T-helper 9 cell (primary cell): ENCODE data around the gene RSF1.
"Not testable (repeated sequence)": the region's sequence is repeated elsewhere in the genome, so short reads cannot be mapped to it uniquely, and the experiment has no call there.

Source experiments
- DNase-seq: peaks from one replicate; pipeline ENCODE4 v3.0.0-alpha.2; 2020
- total RNA-seq, 2 donors: gene quantifications; one replicate each; lab custom pipeline; 2026; lab: John Stamatoyannopoulos, UW

RSF1 gene, protein sequence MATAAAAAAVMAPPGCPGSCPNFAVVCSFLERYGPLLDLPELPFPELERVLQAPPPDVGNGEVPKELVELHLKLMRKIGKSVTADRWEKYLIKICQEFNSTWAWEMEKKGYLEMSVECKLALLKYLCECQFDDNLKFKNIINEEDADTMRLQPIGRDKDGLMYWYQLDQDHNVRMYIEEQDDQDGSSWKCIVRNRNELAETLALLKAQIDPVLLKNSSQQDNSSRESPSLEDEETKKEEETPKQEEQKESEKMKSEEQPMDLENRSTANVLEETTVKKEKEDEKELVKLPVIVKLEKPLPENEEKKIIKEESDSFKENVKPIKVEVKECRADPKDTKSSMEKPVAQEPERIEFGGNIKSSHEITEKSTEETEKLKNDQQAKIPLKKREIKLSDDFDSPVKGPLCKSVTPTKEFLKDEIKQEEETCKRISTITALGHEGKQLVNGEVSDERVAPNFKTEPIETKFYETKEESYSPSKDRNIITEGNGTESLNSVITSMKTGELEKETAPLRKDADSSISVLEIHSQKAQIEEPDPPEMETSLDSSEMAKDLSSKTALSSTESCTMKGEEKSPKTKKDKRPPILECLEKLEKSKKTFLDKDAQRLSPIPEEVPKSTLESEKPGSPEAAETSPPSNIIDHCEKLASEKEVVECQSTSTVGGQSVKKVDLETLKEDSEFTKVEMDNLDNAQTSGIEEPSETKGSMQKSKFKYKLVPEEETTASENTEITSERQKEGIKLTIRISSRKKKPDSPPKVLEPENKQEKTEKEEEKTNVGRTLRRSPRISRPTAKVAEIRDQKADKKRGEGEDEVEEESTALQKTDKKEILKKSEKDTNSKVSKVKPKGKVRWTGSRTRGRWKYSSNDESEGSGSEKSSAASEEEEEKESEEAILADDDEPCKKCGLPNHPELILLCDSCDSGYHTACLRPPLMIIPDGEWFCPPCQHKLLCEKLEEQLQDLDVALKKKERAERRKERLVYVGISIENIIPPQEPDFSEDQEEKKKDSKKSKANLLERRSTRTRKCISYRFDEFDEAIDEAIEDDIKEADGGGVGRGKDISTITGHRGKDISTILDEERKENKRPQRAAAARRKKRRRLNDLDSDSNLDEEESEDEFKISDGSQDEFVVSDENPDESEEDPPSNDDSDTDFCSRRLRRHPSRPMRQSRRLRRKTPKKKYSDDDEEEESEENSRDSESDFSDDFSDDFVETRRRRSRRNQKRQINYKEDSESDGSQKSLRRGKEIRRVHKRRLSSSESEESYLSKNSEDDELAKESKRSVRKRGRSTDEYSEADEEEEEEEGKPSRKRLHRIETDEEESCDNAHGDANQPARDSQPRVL (N-terminal part only)
- total RNA-seq: 100 to 139 reads per million in 2 donors

DNA sequence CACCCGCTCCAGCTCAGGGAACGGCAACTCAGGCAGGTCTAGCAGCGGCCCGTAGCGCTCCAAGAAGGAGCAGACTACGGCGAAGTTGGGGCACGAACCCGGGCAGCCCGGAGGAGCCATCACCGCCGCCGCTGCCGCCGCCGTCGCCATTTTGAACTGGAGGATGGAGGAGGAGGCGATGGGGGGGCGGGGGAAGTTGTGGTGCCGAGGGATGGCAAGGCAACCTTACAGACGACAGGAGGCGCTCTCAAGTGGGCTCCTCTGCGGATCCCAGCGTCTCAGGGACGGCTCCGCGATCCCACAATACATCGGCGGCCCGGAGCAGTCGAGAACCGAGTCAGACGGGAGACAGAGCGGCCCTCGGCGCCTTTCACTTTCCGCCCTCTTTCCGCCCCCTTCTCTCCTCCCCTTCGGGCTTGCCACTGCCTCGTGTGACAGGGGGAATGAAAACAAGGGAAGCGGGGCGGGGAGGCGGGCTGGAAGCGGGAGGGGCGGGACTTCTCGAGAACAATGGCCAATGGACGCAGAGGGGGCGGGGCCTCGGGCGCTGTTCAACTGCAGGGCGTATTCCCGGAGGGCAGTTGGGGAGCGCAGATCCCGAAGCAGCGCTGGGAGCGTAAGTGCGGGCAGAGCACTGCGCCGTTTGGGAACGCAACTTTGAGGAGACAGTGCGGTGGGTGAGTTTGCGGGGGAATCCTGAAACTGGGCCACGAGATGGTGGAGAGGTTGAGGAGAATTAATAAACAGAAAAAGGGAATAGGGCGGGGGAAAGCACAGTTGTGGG lies at the start of gene RSF1, which contains the start of gene AAMDC:
Gene RSF1 (minus strand): TSS at position 158 of the 784 bp plus-strand sequence. CDS start 8 bp downstream, at position 150.
Gene AAMDC (plus strand): TSS at position 580 of the 784 bp plus-strand sequence. CDS start 21,353 bp downstream, outside the sequence.
- peak; percentile 98 for DNase-seq

DNA sequence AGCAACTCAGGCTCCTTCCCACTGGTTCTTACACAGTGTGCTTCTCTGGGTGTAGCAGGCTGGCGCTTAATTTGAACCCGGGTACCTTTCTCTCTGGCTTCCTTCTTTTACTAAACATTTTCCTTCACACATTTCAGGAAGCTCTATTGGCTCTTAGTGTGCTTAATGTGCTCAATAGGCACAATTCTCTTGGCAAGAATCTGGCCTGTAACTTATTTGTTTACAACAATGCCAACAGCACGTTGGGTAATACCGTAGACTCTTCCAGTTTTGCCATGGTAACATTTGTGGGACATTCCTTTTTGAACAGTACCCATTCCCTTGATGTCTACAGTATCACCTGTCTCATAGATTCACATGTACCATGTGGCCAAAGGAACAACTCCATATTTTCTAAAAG lies 48.2 kb upstream of the RSF1 start:
- DNase-seq: no peak

DNA sequence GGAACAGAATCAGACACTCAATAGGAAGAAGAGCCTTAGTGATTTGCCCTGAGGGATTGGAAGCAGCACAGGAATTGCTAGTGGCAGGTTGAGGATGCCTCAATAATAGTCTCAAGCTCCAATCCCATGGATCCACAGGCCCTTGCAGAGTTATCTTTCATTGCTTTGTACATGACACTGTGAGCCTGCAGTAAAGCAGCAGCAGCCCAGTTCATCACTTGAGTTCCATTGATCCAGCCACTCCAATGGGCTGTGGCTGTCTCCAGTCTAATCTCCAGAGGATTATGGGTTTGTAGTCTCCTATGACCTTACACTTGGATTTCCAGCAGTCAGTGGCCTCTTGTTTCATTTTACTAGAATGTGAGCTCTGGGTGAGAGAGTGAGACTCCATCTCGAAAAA lies 45.8 kb upstream of the RSF1 start:
- no peak for DNase-seq

DNA sequence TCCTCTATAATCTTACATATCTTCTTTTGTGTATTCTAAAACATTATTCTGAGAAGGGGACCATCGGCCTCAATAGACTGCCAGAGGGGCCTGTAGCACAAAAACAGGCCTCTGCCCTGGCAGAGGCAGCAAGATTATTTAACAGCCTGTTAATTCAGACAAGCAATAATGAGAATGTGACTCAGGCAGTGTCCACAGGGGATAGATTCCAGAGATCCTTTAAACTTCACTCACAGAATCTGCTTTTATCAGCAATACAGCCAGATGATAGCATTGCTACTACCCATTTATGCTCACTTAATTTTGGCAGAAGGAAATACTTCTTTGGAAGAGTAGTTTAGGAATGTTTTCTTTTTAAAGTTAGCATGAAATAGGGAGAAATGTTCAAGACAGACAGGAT lies 45.3 kb upstream of the RSF1 start:
- DNase-seq: no peak

DNA sequence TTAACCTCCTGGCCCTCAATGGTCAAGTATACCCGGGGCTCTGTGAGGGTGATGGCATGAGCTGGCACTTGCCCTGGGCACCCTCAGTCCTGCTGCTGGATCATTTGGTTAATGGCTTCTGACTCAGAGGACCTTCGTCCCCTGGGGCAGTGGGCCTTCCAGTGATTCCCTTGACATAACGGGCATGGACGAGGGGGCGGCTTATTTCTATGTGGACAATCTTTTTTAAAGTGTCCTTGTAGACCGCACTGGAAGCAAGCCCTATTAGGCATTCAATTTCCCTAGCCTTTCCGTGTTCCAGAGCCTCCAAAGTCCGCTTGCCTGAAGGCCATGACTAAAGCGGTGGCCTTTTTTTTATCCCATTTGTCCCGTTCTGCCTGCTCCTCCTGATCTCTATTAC lies 40.9 kb upstream of the RSF1 start:
- DNase-seq: not testable (repeated sequence)

DNA sequence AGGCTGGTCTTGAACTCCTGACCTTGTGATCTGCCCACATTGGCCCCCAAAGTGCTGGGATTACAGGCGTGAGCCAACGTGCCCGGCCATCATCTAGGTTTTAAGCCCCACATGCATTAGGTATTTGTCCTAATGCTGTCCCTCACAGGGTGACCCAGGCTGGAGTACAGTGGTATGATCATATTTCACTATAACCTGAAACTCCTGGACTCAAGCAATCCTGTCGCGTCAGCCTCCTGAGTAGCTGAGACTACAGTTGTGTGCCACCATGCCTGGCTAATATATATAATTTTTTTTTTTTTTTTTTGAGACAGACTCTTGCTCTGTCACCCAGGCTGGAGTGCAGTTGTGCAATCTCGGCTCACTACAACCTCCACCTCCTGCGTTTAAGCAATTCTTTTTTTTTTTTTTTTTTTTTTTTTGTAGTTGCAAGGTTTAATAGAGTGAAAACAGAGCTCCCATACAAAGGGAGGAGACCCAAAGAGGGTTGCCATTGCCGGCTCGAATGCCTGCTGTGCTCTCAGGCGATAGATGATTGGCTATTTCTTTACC lies 37.5 kb upstream of the RSF1 start:
- DNase-seq: not testable (repeated sequence)

DNA sequence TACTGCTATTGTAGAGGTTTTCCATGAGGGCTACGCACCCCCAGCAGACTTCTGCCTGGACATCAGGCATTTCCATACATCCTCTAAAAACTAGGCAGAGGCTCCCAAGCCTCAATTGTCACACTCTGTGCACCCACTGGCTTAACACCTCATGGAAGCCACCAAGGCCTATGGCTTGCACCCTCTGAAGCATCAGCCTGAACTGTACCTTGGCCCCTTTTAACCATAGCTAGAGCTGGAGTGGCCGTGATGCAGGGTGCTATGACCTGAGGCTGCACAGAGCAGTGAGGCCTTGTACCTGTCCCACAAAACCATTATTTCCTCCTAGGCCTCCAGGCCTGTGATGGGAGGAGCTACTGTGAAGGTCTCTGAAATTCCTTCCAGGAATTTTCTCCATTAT lies 34.3 kb upstream of the RSF1 start:
- no peak for DNase-seq

DNA sequence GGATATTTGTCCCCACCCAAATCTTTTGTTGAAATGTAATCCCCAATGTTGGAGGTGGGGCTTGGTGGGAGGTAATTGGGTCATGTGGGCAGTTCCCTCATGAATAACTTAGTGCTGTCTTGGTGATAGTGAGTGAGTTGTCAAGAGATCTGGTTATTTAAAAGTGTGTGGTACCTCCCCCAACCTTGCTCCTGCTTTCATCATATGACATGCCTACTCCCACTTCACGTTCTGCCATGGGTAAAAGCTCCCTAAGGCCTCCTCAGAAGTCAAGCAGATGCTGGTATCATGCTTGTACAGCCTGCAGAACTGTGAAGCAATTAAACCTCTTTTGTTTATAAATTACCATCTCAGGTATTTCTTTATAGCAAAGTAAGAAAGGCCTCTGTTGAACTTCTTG lies 31.0 kb upstream of the RSF1 start:
- DNase-seq: no peak

DNA sequence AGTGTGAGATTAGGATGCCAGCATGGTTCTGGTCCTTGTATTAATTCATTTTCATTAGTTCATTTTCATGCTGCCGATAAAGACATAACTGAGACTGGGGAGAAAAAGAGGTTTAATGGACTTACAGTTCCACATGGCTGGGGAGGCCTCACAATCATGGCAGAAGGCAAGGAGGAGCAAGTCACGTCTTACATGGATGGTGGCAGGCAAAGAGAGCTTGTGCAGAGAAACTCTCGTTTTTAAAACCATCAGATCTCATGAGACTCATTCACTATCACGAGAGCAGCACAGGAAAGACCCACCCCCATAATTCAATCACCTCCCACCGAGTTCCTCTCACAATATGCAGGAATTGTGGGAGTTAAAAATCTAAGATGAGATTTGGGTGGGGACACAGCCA lies 23.2 kb upstream of the RSF1 start:
- DNase-seq: not testable (repeated sequence)

DNA sequence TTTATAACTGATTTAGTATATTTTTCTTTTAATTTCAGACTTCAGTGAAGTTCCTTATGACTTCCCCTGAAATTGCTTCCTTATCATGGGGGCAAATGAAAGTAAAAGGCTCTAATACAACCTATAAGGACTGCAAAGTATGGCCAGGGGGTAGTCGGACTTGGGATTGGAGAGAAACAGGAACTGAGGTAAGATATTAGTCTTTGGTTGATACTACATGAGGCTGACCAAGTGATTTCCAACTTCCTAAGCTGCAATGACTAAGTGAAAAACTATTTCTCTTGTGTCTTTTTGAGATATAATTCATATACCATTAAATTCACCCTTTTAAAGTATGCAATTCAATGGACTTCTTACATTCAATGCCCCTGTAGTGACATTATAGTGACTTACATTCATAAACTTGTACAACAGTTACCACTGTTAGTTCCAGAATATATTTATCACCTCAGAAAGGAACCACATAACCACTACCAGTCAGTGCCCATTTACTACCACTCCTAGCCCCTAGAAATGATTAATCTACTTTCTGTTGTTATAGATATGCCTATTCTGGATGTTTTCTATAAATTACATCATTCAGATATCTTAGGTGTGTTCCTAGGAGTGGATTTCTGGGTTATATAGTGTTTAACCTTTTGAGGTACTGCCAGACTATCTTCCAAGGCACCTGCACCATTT lies 22.1 kb upstream of the RSF1 start:
- no peak for DNase-seq

DNA sequence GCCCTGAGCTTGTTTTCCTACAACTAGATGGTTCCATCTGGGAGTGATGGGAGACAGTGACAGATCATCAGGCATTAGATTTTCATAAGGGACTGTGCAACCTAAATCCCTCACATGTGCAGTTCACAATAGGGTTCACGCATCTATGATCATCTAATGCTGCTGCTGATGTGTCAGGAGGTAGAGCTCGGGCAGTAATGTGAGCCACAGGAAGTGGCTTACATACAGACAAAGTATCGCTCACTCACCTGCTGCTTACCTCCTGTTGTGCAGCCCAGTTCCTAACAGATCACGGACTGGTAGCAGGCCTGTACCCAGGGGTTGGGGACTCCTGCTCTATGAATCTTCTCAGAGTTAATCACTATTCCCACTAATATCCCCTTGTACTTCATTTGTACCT lies 12.8 kb upstream of the RSF1 start:
- DNase-seq: no peak

DNA sequence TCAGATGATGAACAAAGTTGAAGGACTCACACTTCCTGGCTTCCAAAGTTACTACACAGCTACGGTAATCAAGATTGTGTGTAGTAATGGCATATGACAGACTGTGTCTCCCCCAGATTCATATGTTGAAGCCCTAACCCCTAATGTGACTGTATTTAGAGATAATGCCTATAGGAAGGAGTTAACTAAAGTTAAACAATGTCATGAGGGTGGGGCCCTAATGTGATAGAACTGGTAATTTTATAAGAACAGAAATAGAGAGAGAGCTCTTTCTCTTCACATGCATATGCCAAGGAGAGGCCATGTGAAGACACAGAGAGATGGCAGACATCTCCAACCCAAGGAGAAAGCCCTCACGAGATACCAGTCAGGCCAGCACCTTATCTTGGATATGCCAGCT lies 8.4 kb upstream of the RSF1 start:
- no peak for DNase-seq

DNA sequence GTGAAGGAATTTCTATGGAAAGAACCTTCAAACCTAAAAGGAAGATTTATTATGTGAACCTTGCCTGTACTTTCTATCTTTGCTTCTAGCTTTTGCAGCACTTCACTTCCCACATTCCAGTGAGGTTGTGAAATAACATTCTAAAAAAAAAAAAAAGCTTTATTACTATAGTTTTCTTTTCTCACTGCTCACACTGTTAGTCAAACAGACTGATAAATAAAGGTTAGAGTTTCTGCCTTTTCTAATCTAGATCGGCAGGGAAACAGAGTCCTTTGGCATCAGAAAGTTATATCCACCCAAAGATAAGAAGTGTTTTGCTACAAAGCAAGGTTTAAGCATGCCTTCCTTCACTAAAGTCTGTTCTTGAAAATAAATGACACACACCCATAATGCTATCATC lies 3.3 kb upstream of the RSF1 start:
- DNase-seq: no peak

DNA sequence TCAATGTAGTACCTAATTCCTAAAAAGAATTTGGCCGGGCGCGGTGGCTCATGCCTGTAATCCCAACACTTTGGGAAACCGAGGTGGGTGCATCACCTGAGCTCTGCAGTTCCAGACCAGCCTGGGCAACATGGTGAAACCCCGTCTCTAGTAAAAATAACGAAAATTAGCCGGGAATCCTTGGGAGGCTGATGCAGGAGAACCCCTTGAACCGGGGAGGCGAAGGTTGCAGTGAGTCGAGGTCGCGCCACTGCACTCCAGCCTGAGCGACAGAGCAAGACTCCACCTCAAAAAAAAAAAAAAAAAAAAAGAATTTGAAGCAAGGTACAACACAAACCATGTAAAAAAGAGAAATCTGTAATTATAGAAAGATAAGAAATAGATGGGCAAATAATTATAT lies 1.6 kb upstream of the RSF1 start:
- not testable (repeated sequence) for DNase-seq

DNA sequence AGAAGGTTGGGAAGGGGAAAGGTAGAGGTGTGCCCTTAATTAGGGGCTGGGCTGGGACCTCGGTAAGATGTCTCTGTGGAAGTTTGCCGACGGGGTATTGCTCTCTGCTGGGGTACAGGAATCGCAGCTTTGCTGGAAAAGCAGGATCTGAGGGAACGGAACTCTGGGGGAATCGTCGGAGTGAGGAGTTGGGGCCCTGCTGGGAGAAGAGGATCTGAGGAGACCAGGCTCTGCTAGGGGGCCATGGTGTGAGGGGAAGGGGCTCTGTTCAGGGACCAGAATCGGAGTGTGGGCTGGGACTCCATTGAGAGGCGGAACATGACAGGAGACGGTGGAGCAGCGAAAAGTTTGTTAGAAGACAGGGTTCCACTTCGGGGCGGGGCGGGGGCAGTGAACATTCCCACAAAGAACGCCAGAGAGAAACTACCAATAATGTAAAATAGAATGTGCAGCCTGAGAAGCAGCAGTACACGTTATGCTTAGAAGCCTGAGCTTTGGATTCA lies 878 bp upstream of the RSF1 start:
- no peak for DNase-seq

DNA sequence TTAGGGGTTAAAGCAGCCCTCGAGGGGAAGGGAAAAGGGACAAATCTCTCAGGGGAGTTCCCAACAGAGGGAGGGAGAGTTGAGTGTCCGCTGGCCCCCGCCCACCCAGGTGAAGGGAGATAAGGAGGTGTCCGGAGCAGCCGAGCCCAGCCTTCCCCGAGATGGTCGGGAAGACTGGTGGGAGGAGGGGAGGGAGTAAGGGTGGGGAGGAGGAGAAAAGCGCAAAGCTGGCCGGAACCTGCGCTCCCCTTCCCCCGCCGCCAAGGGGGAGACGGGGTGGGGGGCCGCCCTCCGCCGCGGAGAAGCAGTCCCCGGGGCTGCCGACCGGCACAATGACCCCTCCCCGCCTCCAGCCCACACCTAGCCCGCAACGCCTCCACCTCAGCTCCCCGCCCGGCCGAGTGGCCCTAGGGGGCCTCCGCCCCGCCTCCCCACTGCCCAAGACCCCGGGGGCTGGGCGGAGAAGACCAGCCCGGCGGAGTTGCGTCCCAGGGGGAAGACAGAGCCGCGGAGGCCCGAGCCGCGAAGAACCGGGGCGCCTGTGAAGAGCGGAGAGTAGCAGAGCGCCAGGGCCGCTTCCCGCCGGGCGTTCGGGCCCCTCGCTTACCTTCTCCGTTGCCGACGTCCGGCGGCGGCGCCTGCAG lies 479 bp downstream of the RSF1 start:
- peak; percentile 25 for DNase-seq

DNA sequence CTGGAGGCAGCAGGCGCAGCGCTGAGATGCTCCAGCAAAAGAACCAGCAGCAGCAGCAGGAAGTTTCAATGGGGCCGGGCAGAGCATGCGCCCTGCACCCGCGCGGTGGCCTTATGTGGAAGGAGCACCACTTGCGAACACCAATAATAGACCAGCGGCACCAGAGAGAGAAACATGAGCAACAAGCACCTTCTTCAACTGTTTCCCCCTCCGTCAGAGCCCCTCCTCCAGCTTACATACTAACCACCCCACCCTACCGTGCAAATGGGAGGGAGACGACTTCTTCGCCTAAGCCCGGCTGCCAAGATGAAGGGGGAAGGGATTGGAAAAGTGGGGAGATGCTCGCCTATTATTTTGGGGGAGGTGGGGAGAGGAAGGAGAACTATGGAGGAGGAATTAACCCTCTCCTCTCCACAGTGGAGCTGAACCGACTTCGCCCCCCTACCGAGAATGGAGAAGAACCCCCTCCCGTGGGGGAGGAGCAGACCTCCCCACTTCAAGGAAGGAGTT lies 1.1 kb downstream of the RSF1 start:
- DNase-seq: peak; percentile 68

DNA sequence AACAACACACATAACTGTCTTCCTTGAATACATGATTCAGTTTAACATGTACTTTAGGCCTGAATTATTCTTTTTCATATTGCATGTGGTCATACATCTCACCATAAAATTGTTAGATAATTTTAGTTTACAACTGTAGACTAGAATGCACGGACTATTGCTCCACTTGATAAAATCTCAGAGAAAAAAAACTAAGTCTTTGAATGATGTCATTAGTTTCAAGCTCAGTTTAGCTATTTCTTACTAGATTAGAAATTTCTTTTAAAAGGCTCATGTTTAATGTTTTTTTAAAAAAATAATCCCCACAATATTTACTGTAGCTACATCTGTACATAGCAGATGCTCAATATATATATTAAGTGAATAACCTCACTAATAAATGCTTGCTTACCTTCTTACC lies 5.1 kb downstream of the RSF1 start:
- no peak for DNase-seq

DNA sequence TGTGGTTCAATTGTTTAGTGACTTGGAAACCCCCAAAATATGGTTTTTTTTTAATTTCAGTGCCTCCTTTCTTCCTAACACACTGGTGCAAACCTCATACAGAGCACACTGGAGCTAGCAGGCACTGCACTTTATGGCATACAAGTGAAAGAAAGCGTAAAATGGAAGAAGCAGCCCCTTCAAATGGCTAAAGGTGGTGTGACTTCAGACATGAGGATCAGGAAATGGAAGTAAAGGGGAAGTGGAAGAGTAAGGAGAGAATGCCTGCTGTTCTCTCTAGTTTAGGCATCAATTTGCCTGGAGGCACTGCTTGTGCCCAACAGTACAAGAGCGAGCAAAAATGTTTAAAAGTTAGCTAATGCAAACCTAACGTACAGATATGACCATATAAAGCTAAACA lies 5.7 kb downstream of the RSF1 start:
- DNase-seq: no peak

DNA sequence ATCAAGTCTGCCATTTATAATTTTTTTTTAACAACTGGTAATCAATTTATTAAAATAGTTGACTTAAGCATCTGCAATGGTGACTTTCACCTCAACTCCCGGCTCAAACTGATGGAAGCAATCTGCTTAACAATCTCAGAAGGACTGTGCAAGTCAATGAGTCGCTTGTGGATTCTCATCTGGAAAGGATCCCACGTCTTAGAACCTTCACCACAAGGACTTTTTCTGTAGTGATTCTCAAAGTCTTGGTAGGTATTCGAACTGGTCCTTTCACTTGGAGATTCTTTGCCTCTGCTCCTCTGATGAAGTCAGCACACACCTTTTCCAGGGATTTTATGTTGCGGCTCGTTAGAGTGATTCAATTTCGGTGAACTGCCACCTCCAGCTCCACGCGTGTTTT lies 7.3 kb downstream of the RSF1 start:
- DNase-seq: no peak
